Activated CD8-positive, alpha-beta memory T cell treated with anti-CD3 and anti-CD28 coated beads for 36 hours (primary cell): ENCODE results near the gene RMDN2. TPM values are rescaled to one million over a fixed set of nuclear protein-coding genes. Genes with fewer than 3 reads are reported as not detected.
"Not testable (repeated sequence)": the region's sequence is repeated elsewhere in the genome, so short reads cannot be mapped to it uniquely, and the experiment has no call there.

Source experiments
- CTCF ChIA-PET: fragments of 350-600 bp; sonication (Branson Sonifier 250); formaldehyde crosslinking; loops from one replicate; lab custom pipeline; 2021; ENCODE audit warnings: antibody characterized with exemption; lab: Charles Lee
- POLR2A ChIA-PET: fragments of 350-600 bp; sonication (Branson Sonifier 250); formaldehyde crosslinking; loops from one replicate; lab custom pipeline; 2021; ENCODE audit warnings: antibody characterized with exemption; lab: Charles Lee
- total RNA-seq, 2 experiments: library from RNA; stranded (reverse); gene quantifications; one replicate each; pipeline ENCODE4 v1.2.3, GENCODE V29; 2021

Gene RMDN2
- total RNA-seq, 2 experiments from 2014 or later = 3.7 to 3.9 TPM

DNA sequence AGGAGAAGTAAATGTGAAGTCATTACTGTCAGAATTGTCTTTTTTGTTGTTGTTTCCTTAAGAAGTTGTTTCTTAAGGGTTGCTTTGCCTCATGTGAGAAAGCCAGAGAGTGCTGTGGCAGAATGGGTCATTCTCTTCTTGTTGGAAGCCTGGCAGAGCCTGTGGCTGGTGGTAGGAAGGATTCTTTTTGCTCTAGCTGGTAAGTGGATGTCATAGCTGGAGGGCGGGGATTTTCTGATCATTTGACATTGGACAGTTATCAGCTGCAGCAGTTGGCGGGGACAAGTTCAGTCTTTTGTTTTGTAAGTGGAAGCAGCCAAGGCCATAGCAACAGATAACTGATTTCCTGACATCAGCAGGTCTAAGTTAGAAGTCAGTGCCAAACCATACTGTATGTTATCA lies 5.5 kb upstream of the RMDN2 start:
- ChIA-PET POLR2A (no interaction called here), CTCF (no interaction called here)

DNA sequence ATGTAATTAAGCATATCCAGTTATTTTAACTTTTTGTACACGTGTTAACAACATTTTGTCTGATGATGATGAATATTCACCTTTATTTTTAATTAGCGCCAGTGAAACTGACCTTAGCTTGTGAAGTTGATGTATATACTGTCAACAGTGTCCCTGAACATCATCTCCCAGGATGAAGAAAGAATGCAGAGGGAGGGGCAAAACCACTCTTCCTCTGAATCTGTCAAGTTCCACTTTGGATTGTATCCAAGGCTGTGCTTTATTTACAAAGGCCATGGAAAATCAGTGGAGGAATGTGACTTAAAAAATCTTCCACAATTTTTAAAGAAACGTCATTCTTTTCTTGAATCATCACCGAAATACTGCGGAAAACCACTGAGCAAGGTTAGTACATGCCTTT lies 4.5 kb upstream of the RMDN2 start:
- POLR2A ChIA-PET = no interaction called here
- CTCF ChIA-PET = no interaction called here

DNA sequence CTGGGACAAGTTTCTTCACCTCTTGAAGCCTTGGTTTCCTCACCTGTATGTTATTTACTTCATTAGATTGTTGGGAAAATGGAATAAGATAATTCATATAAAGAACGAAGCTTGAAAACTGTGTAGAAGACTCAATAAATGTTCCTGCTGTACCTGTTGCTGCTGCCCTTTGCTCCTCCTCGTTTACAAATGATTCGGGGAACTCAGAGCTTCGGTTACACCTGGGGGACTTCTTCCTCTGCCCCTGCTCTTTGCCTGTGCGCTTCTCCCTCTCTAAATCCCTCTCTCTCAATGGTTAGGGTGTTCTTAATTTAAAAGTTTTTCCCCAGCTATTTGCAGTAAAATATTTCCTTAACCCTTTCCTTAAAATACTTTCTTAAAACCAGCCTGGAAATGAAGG lies 3.3 kb upstream of the RMDN2 start:
- CTCF ChIA-PET = interaction anchor here (1.0 to 1.4 kb wide), 2 partner anchors 31 to 609 kb away, joined by 3 read pairs; no protein-coding TSS in a partner anchor
- POLR2A ChIA-PET = no interaction called here

DNA sequence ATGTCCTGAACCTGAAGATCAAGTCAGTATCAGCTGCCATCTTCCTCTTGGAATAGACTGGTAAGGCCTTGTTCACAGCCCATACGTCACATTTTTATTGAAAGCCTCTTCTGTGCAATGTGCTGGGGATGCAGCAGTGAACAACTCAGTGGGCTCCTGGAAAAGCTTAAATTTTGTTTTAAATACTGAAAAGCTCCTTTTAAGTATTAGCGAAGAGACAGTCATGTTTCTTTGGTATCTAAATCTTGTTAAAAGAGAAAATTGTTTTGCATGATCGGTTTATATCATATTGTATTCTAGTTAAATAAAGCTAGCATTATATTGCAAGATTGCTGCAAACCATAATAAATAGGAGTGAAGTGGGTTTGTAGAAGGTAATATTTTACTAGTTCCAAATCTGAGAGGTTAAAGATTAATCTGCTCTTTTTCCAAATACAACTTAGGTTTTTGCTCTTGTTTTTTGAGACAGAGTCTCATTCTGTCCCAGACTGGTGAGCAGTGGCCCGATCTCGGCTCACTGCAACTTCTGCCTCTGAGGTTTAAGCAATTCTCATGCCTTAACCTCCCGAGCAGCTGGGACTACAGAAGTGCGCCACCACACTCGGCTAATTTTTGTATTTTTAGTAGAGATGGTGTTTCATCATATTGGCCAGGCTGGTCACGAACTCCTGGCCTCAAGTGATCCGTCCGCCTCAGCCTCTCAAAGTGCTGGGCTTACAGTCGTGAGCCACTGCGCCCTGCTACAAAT lies 1.6 kb upstream of the RMDN2 start:
- CTCF ChIA-PET = interaction anchor here (1.5 kb wide), 1 partner anchor 32 kb away, joined by 4 read pairs; no protein-coding TSS in a partner anchor
- POLR2A ChIA-PET = no interaction called here

DNA sequence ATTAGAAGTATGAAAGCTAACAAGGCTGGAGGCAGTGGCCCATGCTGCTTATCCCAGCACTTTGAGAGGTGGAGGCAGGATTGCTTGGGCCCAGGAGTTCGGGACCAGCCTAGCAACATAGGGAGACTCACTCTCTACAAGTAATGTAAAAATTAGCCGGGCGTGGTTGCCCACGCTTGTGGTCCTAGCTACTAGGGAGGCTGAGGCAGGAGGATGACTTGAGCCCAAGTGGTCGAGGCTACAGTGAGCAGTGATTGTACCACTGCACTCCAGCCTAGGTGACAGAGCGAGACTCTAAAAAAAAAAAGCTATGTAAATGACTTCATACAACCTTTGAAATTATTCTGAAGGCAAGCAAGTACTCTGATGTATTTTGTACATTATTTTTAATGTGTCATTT lies 1.5 kb downstream of the RMDN2 start:
- POLR2A ChIA-PET = interaction anchor here (0.6 kb wide), 1 partner anchor 315 kb away, joined by 3 read pairs; no protein-coding TSS in a partner anchor
- CTCF ChIA-PET = no interaction called here

DNA sequence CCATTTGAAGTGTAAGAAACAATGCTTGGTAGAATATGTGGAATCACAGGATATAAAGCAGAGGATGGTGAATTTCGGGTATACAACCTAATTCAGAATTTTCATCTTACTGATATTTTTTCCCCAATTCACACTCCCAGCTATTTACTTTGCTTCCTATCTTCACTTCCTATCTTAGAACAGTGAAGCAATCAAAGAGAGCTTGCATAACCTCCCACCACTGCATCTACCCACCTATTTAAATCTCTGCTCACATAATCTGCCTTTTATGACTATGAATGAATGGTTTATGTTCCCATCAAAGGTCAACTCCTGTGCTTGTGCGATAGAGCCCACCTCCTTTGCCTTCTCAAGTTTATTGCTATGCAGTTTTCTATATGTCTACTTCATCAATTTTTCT lies 3.3 kb downstream of the RMDN2 start:
- POLR2A ChIA-PET = no interaction called here

DNA sequence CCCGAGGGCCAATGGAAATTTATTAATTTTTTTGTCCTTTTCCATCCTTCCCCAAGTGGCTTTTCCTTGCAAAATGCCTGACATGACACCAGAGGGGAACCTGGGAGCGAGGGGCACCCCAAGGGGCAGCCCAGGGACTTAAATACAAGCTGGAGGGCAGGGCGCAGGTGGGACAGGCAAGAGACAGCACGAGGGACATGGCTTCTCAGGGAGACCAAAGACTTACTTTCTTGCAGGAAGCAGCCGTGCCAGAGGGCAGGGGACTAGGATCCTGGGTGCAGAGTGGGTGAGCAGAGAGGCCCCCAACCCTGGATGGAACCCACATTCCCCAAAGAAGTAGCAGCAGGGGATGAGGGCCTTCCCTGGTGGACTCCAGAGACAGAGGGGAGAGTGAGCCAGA lies 5.3 kb downstream of the RMDN2 start:
- CTCF ChIA-PET, POLR2A ChIA-PET: not testable (repeated sequence)

More for the DNA sequence above, 3.3 kb downstream of the RMDN2 start:
- CTCF ChIA-PET = no interaction called here

DNA sequence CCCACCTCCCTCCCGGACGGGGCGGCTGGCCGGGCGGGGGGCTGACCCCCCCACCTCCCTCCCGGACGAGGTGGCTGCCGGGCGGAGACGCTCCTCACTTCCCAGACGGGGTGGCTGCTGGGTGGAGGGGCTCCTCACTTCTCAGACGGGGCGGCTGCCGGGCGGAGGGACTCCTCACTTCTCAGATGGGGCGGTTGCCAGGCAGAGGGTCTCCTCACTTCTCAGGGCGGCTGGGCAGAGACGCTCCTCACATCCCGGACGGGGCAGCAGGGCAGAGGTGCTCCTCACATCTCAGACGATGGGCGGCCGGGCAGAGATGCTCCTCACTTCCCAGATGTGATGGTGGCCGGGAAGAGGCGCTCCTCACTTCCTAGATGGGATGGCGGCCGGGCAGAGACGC lies 7.8 kb downstream of the RMDN2 start:
- CTCF ChIA-PET, POLR2A ChIA-PET: not testable (repeated sequence)

DNA sequence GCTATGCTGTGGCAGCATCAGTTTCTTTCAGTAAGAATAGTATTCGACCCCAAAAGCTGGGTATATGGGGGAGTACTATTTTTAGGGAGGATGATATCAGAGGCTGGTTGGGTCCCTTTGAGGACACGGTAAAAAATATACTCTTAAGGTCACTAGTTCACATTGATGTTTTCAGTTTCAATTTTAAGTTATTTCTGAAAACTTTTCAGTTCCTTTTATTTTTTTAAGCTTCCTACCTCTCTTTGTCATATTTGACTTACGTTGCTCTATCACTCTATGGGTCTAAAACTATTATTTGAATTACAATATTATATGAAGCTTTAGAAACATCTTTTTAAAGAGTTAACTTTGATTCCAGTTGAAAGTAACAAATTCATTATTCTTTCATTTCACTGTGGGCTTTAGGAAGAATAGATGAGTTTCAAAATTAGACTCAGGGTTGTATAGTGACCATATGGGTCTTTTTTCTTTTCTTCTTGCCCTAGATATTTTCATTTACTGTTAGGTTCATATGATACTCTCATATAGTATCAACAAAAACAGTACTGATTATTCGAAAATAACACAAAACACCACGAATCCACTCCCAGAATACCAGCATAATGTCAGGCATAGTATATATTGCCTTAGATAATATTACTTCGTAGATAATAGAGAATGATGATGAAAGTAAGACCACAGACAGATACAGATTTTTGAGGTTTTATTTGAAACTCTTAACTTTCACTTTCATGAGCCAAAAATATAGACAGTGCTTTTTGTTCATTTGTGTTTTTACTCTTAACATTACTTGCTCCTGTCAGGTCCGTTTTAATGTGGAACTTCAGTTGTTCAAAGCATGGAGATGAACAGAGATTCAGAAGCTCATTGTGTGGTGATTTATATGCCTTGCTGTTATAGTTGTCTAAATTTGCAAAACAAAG lies 9.8 kb downstream of the RMDN2 start:
- CTCF ChIA-PET = interaction anchor here (0.8 kb wide), 1 partner anchor 711 kb away, joined by 3 read pairs; no protein-coding TSS in a partner anchor
- POLR2A ChIA-PET = no interaction called here

DNA sequence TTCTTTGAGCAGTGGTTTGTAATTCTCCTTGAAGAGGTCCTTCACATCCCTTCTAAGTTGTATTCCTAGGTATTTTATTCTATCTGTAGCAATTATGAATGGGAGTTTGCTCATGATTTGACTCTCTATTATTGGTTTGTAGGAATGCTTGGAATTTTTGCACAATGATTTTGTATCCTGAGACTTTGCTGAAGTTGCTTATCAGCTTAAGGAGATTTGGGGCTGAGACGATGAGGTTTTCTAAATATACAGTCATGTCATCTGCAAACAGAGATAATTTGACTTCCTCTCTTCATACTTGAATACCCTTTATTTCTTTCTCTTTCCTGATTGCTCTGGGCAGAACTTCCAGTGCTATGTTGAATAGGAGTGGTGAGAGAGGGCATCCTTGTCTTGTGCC lies 12.5 kb downstream of the RMDN2 start:
- POLR2A ChIA-PET, CTCF ChIA-PET: not testable (repeated sequence)

DNA sequence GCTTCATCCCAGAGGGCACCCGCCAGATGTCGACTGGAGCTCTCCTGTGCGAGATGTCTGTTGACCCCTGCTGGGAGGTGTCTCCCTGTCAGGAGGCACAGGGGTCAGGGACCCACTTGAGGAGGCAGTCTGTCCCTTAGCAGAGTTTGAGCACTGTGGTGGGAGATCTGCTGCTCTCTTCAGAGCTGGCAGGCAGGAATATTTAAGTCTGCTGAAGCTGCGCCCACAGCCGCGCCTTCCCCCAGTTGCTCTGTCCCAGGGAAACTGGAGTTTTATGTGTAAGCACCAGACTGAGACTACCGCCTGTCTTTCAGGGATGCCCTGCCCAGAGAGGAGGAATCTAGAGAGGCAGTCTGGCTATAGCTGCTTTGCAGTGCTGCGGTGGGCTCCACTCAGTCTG lies 16.2 kb downstream of the RMDN2 start:
- POLR2A ChIA-PET, CTCF ChIA-PET: not testable (repeated sequence)

DNA sequence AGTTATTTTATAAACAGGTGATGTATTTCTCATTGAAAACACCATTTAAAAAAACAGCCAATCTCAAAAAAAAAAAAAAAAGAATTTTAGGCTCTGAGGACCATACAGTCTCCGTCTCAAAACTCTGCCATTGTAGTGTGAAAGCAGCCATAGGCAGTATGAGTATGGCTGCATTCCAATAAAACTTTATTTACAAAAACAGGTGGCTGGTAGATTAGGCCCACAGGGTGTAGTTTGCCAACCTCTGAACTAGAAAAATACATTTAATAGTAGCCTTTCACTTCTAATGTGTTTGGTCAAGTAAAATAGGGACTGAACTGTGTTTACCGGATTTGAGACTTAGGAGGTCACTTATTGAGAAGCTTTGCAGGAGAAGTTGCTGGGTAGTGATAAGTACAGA lies 19.2 kb downstream of the RMDN2 start:
- POLR2A ChIA-PET = no interaction called here
- CTCF ChIA-PET = no interaction called here

DNA sequence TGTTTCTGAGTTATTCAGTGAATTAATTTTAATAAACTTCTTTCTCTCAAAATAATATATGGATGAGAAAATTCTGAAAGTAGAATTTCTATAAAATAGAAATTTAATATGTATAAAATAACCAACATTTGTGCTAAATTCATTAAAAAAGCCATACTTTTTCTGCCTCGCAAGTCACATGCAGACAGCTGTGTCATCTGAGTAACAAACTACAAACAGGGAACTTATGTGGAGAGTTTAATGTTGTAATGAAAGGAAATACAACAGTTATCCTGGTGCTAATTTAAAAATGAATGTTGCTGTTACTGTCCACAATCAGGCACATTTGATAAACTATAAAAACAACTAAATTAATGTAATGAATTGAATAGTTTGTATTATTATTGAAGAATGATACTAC lies 22.2 kb downstream of the RMDN2 start:
- CTCF ChIA-PET = no interaction called here

DNA sequence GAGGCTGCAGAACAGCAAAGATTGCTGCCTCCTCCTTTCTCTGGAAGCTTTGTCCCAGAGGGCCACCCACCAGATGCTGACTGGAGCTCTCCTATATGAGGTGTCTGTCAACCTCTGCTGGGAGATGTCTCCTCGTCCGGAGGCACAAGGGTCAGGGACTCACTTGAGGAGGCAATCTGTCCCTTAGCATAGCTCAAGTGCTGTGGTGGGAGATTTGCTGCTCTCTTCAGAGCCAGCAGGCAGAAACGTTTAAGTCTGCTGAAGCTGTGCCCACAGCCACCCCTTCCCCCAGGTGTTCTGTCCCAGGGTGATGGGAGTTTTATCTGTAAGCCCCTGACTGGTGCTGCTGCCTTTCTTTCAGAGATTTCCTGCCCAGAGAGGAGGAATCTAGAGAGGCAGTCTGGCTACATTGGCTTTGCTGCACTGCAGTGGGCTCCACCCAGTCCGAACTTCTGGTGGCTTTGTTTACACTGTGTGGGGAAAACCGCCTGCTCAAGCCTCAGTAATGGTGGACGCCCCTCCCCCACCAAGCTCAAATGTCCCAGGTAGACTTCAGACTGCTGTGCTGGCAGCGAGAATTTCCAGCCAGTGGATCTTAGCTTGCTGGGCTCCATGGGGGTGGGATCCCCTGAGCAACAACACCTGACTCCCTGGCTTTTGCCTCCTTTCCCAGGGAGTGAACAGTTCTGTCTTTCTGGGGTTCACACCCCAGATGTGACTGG lies 37.1 kb downstream of the RMDN2 start:
- CTCF ChIA-PET = interaction anchor here (0.6 kb wide), 2 partner anchors 661 to 1032 kb away, joined by 3 to 4 read pairs; no protein-coding TSS in a partner anchor
- POLR2A ChIA-PET = not testable (repeated sequence)

More for the DNA sequence above, 22.2 kb downstream of the RMDN2 start:
- POLR2A ChIA-PET = no interaction called here

DNA sequence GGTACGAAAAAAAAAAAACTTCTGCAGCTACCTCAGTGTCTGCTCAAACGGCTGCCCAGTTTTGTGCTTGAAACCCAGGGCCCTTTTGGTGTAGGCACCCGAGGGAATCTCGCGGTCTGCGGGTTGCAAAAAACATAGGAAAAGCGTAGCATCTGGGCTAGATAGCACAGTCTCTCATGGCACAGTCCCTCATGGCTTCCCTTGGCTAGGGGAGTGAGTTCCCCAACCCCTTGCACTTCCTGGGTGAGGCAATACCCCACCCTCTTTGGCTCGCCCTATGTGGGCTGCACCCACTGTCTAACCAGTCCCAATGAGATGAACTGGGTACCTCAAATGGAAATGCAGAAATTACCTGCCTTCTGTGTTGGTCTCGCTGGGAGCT lies 37.6 kb downstream of the RMDN2 start:
- ChIA-PET CTCF (interaction anchor here (0.6 kb wide), 1 partner anchor 662 kb away, joined by 4 read pairs; no protein-coding TSS in a partner anchor), POLR2A (interaction anchor here (0.6 kb wide), 1 partner anchor 88 kb away, joined by 5 read pairs; no protein-coding TSS in a partner anchor)

DNA sequence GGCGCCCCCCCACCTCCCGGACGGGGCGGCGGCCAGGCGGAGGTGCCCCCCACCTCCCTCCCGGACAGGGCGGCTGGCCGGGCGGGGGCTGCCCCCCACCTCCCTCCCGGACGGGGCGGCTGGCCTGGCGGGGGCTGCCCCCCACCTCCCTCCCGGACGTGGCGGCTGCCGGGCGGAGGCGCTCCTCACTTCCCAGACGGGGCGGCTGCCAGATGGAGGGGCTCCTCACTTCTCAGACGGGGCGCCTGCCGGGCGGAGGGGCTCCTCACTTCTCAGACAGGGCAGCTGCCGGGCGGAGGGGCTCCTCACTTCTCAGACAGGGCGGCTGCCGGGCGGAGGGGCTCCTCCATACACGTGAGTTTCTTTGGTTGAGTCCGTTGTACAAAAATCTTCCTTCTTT lies 38.8 kb downstream of the RMDN2 start:
- CTCF ChIA-PET, POLR2A ChIA-PET: not testable (repeated sequence)

DNA sequence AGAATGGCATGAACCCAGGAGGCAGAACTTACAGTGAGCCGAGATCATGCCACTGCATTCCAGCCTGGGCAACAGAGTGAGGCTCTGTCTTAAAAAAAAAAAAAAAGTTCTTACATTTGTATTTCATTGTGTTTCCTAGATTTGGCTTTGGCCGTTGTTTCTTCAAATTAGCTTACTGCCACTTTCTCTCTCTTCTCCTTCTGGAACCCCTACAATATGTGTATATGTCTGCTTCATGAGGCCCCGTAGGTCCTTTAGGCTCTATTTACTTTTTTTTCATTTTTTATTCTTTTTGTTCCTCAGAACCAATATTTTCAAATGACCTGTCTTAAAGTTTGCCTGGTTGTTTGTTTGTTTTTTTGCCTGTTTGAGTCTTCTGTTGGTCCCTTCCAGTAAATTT lies 41.2 kb downstream of the RMDN2 start:
- ChIA-PET CTCF (no interaction called here), POLR2A (no interaction called here)

DNA sequence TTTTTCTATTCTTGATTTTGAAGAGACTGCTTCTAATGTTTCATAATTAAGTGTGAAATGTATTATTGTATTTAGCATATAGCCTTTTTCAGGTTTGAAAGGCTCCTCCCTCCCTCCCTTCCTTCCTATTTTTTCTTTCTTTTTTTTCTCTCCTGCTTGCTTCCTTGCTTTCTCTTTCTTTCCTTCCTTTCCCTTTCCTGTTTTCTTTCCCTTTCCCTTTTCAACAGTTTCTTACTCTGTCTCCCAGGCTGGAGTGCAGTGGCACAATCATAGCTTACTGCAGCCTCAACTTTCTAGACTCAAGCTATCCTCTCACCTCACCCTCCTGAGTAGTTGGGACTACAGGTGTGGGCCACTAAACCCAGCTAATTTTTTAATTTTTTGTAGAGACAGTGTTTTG lies 44.6 kb downstream of the RMDN2 start:
- ChIA-PET POLR2A (no interaction called here), CTCF (no interaction called here)

DNA sequence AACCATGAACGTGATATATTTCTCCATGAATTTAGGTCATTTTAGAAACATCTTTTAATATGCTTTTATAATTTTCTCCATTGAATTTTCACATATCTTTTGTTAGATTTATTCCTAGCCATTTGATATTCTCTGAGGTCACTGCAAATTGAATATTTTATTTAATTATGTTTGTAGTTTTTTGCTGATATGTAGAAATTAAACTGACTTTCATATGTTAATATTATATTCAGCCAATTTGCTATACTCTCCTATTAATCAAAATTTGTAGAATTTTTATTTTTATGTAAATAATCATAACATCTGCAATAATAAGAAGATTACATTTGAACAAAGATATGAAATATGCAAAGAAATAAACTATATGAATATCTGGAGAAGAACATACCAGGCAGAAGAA lies 46.9 kb downstream of the RMDN2 start:
- ChIA-PET CTCF (no interaction called here), POLR2A (no interaction called here)
